ENCODE data around the gene U2AF2.

GRCh38 chr19:55614711-55615542, 39.9 kb upstream of the U2AF2 start:
- TF ChIP-seq CTCF (IDR thresholded peaks at IDR 0.05) (no peak), POLR2A (IDR thresholded peaks at IDR 0.05) (no peak), POLR2AphosphoS5 (IDR thresholded peaks at IDR 0.05) (no peak), EP300 (IDR thresholded peaks at IDR 0.05) (no peak)

All from stomach (tissue), 4 donors.